Adrenal gland (tissue), 12 donors: ENCODE data around the gene GSTCD. TPM values are rescaled to one million over a fixed set of nuclear protein-coding genes. Genes with fewer than 3 reads are reported as not detected.
"Not testable (repeated sequence)": the region's sequence is repeated elsewhere in the genome, so short reads cannot be mapped to it uniquely, and the experiment has no call there.

ENCODE experiments used
- DNase-seq, 7 donors: peaks; one replicate each; pipeline ENCODE4 v3.0.0-alpha.2; 2019 to 2020
- H3K27ac ChIP-seq, 5 donors: fragments of 200-600 bp; sonication (generic) in 4 of 5; 1 replicate in 3 of 5; 2 replicates in 2 of 5; pipeline versions ENCODE4 v1.5.1 to v1.8.0; 2016 to 2020; ENCODE audit warnings: mild to moderate bottlenecking in 1 of 5
- H3K27me3 ChIP-seq: fragments of 200-600 bp; 2 replicates; pipeline ENCODE4 v1.8.0; 2021
- H3K36me3 ChIP-seq, 2 donors: fragments of 200-600 bp; replicated peaks in 1 of 2; 1 replicate in 1 of 2; 2 replicates in 1 of 2; pipeline versions ENCODE4 v1.5.1 to v1.8.0; 2018 to 2022
- H3K4me1 ChIP-seq, 2 donors: fragments of 200-600 bp; replicated peaks in 1 of 2; 1 replicate in 1 of 2; 2 replicates in 1 of 2; pipeline versions ENCODE4 v1.5.1 to v1.8.0; 2018 to 2021
- H3K4me3 ChIP-seq, 4 donors: fragments of 200-600 bp; sonication (generic) in 3 of 4; one replicate each; pipeline ENCODE4 v1.5.1; 2016 to 2018
- H3K9me3 ChIP-seq, 3 donors: fragments of 200-600 bp; sonication (generic) in 1 of 3; replicated peaks in 1 of 3; 1 replicate in 2 of 3; 2 replicates in 1 of 3; pipeline versions ENCODE4 v1.5.1 to v1.8.0; 2016 to 2021
- POLR2A ChIP-seq, 2 donors: fragments of 450-650 bp; IDR thresholded peaks; one replicate each; pipeline ENCODE4 v1.6.1; 2017; ENCODE audit warnings: antibody characterized with exemption in 2 of 2, mild to moderate bottlenecking in 2 of 2, moderate library complexity in 1 of 2
- WGBS, 4 donors: extraction: QIAGEN DNeasy Blood & Tissue Kit in 2 of 4; methylation state at CpG; one replicate each; pipeline versions ENCODE4 v1.1.5 to v1.1.7; 2013 to 2017; 5-methylcytosine and 5-hydroxymethylcytosine counted together
- intact Hi-C, 2 donors: fragments of 100-400 bp; cut with DNase I; formaldehyde crosslinking; loops; one replicate each; pipeline versions ENCODE4 v1.14.1 to v1.15.0; 2022 to 2023
- polyA plus RNA-seq, 3 donors: library from polyadenylated mRNA; stranded (reverse); fragments of 200-250 nt in 2 of 3; fragments of 350-450 nt in 1 of 3; fragmentation: Illumina TruSeq in 1 of 3; extraction: RNeasy Lipid Tissue Mini Kit (QIAGEN cat#74804) in 1 of 3; gene quantifications; one replicate each; pipeline ENCODE4 v1.2.3, GENCODE V29; 2013 to 2014
- total RNA-seq, 9 donors: library from RNA; depleted of rRNA in 4 of 9; stranded (reverse); fragments of >200 nt in 4 of 9; fragments of 120-200 nt in 1 of 9; fragmentation: NEBNext Ultra II Directional in 1 of 9; extraction: Animal tissue kit (Norgen Biotek cat#: 25700) in 1 of 9; gene quantifications; one replicate each; pipeline versions ENCODE4 v1.1.0 to v1.2.4, GENCODE V29; 2013 to 2023
- TF ChIP-seq, protein P1 (sequence below), 6 experiments: fragments of 450-650 bp in 4 of 6; fragments of 200-600 bp in 2 of 6; sonication (generic) in 1 of 6; IDR thresholded peaks; 1 replicate in 5 of 6; 2 replicates in 1 of 6; pipeline versions ENCODE4 v1.5.1 to v1.8.0; 2016 to 2021; ENCODE audit warnings: antibody characterized with exemption in 6 of 6, mild to moderate bottlenecking in 2 of 6, moderate library complexity in 1 of 6
- donor health status: healthy with polysubstance abuse.
- donor health status: Bipolar disorder and iron deficiency.
- donor health status: DM: yes; HTN: yes; CAD: no.
- donor health status: DM: no; HTN: no; CAD: no.
- donor health status: DM: no; HTN: no; CAD: no.
- donor health status: DM: yes; HTN: yes; CAD: no.

GSTCD gene
- total and polyA plus RNA-seq, 12 donors: 0.88 to 13.8 (median 6.7) TPM

- Histone ChIP-seq H3K27ac (no peak overlapping the region), H3K4me1 (no peaks in the 10 kb centered on the region), H3K4me3 (no peak overlapping the region), H3K36me3 (no peaks in the 10 kb centered on the region), H3K27me3 (no peaks in the 10 kb centered on the region), H3K9me3 (no peaks in the 10 kb centered on the region)
- intact Hi-C loops: no loop called here
- DNase-seq: no peak
- no peak for TF ChIP-seq POLR2A (IDR thresholded peaks at IDR 0.05)
- TF ChIP-seq, protein P1, sequence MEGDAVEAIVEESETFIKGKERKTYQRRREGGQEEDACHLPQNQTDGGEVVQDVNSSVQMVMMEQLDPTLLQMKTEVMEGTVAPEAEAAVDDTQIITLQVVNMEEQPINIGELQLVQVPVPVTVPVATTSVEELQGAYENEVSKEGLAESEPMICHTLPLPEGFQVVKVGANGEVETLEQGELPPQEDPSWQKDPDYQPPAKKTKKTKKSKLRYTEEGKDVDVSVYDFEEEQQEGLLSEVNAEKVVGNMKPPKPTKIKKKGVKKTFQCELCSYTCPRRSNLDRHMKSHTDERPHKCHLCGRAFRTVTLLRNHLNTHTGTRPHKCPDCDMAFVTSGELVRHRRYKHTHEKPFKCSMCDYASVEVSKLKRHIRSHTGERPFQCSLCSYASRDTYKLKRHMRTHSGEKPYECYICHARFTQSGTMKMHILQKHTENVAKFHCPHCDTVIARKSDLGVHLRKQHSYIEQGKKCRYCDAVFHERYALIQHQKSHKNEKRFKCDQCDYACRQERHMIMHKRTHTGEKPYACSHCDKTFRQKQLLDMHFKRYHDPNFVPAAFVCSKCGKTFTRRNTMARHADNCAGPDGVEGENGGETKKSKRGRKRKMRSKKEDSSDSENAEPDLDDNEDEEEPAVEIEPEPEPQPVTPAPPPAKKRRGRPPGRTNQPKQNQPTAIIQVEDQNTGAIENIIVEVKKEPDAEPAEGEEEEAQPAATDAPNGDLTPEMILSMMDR (IDR thresholded peaks at IDR 0.05): no peak
Measured at GRCh38 chr4:105755375-105755774, 46.8 kb downstream of the GSTCD start.

- no peaks in the 10 kb centered on the region for H3K4me1 ChIP-seq
- H3K27ac ChIP-seq: no peak overlapping the region
- 90 to 95% (median 93%) methylated on average over 1 of the region's 1 CpG for WGBS, 4 donors
- DNase-seq: no peak
- TF ChIP-seq POLR2A (IDR thresholded peaks at IDR 0.05): no peak
- TF ChIP-seq, protein P1 (IDR thresholded peaks at IDR 0.05): no peak
- H3K4me3 ChIP-seq: no peak overlapping the region
- H3K27me3 ChIP-seq: no peaks in the 10 kb centered on the region
- H3K9me3 ChIP-seq: no peaks in the 10 kb centered on the region
- no peaks in the 10 kb centered on the region for H3K36me3 ChIP-seq
- intact Hi-C loops: no loop called here
Measured at GRCh38 chr4:105758958-105759357, 50.4 kb downstream of the GSTCD start.

DNA sequence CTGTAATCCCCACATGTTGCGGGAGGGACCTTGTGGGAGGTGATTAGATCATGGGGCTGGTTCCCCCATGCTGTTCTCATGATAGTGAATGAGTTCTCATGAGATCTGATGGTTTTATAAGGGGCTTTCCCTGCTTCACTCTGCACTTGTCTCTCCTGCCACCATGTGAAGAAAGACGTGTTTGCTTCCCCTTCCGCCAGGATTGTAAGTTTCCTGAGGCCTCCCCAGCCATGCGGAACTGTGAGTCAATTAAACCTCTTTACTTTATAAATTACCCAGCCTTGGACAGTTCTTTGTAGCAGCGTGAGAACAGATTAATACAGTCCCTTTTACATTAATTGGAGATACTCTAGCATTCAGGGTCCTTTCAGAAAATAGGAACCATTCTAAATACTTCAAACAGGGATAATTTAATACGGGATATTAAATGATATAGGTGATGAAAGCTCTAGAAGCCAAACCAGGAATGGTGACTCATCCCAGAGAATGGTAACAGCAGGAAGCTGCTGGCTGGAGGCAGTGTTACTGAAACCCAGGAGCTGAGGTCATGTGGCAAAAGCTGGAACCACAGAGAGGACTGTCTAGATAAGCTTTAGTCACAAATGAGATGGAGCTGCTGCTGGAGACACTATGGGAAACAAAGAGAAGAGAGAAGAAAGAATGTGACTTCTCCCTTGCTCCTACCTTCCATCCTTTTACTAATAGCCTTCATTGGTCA, 57.3 kb downstream of the GSTCD start:
- Histone ChIP-seq H3K4me1 (no peaks in the 10 kb centered on the region), H3K36me3 (no peaks in the 10 kb centered on the region), H3K4me3 (no peak overlapping the region), H3K9me3 (no peaks in the 10 kb centered on the region), H3K27me3 (no peaks in the 10 kb centered on the region), H3K27ac (no peak overlapping the region)
- peak in 6 of 7 donors; percentile 17 to 53 (median 27) for DNase-seq
- 90 to 96% (median 92%) methylated on average over 6 of the region's 6 CpGs for WGBS, 4 donors
- intact Hi-C loops: no loop called here
- TF ChIP-seq, protein P1 (IDR thresholded peaks at IDR 0.05): no peak
- TF ChIP-seq POLR2A (IDR thresholded peaks at IDR 0.05): no peak

- Histone ChIP-seq H3K27me3 (no peaks in the 10 kb centered on the region), H3K36me3 (no peaks in the 10 kb centered on the region), H3K27ac (no peak overlapping the region), H3K9me3 (peaks cover 0 to 3% (median 0%) of the 10 kb centered on the region in 3 donors), H3K4me1 (no peaks in the 10 kb centered on the region), H3K4me3 (no peak overlapping the region)
- TF ChIP-seq, protein P1 (IDR thresholded peaks at IDR 0.05): no peak
- TF ChIP-seq POLR2A (IDR thresholded peaks at IDR 0.05): no peak
- intact Hi-C loops: no loop called here
- no peak for DNase-seq
- WGBS, 4 donors: 85 to 89% (median 87%) methylated on average over 2 of the region's 2 CpGs
Measured at GRCh38 chr4:105767579-105767978, 59.0 kb downstream of the GSTCD start.

DNA sequence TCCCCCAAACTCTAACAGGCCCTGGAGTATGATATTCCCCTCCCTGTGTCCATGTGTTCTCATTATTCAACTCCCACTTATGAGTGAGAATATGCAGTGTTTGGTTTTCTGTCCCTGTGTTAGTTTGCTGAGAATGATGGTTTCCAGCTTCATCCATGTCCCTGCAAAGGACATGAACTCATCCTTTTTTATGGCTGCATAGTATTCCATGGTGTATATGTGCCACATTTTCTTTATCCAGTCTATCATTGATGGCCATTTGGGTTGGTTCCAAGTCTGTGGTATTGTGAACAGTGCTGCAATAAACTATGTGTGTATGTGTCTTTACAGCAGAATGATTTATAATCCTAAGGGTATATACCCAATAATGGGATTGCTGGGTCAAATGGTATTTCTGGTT, 61.9 kb downstream of the GSTCD start:
- H3K27me3 ChIP-seq, H3K4me3 ChIP-seq, H3K4me1 ChIP-seq, H3K36me3 ChIP-seq, intact Hi-C loops, DNase-seq, H3K27ac ChIP-seq, H3K9me3 ChIP-seq: not testable (repeated sequence)

DNA sequence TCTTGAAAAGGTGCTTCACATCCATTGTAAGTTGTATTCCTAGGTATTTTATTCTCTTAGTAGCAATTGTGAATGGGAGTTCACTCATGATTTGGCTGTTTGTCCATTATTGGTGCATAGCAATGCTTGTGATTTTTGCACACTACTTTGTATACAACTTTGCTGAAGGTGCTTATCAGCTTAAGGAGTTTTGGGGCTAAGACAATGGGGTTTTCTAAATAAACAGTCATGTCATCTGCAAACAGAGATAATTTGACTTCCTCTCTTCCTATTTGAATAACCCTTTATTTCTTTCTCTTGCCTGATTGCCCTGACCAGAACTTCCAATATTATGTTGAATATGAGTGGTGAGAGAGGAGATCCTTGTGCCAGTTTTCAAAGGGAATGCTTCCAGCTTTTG, 63.5 kb downstream of the GSTCD start:
- intact Hi-C loops, H3K4me1 ChIP-seq, H3K27me3 ChIP-seq, H3K36me3 ChIP-seq, DNase-seq, H3K9me3 ChIP-seq, H3K4me3 ChIP-seq, H3K27ac ChIP-seq: not testable (repeated sequence)

GRCh38 chr4:105775760-105776415, 67.3 kb downstream of the GSTCD start:
- intact Hi-C loops, H3K27me3 ChIP-seq, H3K4me3 ChIP-seq, H3K9me3 ChIP-seq, H3K27ac ChIP-seq, H3K4me1 ChIP-seq, DNase-seq, H3K36me3 ChIP-seq: not testable (repeated sequence)
- WGBS, 4 donors: 86 to 100% (median 95%) methylated on average over 1 to 9 of the region's 9 CpGs
